GM12892 (cell line): ENCODE data around the gene GPR84.

Experiments
- POLR2A ChIP-seq: IDR thresholded peaks from 2 replicates; pipeline ENCODE4 v1.6.1; 2011; ENCODE audit warnings: low read depth, low read length, control low read depth
- POLR2AphosphoS5 ChIP-seq: IDR thresholded peaks from 2 replicates; pipeline ENCODE4 v1.6.1; 2011; ENCODE audit warnings: low read depth, low read length, control low read depth
- TAF1 ChIP-seq: IDR thresholded peaks from 2 replicates; pipeline ENCODE4 v1.6.1; 2011; ENCODE audit warnings: low read depth, mild to moderate bottlenecking, control low read depth, low read length, borderline replicate concordance

DNA sequence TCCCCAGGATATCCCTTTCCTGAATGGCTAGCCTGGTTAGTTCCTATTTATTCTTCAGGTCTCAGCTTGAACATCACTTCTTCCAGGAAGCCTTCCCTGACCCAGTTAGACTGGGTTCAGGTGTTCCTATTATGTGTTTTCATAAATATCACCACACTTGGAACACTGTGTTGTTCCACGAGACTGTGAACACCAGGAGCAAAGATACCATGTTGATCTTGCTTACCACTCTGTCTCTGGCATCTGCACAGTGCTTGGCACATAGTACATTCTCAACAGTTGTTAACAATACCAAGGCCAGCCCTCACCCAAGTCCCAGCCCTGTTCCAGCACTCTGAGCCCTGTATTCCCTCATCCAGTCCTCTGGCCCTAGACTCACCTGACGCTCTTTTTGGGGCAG lies 33.9 kb upstream of the GPR84 start:
- no peak for TF ChIP-seq TAF1
- TF ChIP-seq POLR2A, result no peak
- no peak for TF ChIP-seq POLR2AphosphoS5
